HG03558 (cell line): Measurements from ENCODE around the gene CACNG7.

Experiments used
- ATAC-seq: cut with Tn5 transposase; IDR thresholded peaks from one replicate; pipeline ENCODE4 v1.9.1; 2021; ENCODE audit warnings: moderate number of reproducible peaks; ENCODE audit not compliant: unreplicated experiment; ENCODE audit errors: extremely low read depth

The CACNG7 gene

DNA sequence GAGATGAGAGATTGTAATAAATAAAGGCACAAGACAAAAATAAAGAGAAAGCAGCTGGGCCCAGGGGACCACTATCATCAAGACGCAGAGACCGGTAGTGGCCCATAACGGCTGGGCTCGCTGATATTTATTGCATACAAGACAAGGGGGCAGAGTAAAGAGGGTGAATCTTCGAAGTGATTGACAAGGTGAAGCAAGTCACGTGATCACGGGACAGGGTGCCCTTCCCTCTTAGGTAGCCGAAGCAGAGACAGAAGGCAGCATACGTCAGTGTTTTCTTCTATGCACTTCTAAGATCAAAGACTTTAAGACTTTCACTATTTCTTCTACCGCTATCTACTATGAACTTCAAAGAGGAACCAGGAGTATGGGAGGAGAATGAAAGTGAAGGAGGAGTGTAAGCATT is 31.7 kb upstream of the CACNG7 start:
- ATAC-seq = no peak

DNA sequence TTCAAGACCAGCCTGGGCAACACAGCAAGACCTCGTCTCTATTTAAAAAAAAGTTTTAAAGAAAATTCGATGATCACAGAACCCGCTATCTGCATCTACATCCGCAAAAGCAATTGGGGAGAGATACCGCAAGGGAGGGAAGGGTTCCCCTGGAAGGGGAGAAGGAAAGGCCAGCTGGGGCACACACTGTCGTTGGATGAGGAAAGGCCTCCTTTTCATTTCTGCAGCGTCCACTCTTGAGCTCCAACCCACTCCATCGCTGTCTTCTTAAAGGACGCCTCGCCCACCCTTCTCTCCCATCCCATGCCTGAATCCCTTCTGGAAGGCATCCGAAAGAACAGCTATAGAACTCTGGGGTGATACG is 30.3 kb upstream of the CACNG7 start:
- ATAC-seq = no peak

DNA sequence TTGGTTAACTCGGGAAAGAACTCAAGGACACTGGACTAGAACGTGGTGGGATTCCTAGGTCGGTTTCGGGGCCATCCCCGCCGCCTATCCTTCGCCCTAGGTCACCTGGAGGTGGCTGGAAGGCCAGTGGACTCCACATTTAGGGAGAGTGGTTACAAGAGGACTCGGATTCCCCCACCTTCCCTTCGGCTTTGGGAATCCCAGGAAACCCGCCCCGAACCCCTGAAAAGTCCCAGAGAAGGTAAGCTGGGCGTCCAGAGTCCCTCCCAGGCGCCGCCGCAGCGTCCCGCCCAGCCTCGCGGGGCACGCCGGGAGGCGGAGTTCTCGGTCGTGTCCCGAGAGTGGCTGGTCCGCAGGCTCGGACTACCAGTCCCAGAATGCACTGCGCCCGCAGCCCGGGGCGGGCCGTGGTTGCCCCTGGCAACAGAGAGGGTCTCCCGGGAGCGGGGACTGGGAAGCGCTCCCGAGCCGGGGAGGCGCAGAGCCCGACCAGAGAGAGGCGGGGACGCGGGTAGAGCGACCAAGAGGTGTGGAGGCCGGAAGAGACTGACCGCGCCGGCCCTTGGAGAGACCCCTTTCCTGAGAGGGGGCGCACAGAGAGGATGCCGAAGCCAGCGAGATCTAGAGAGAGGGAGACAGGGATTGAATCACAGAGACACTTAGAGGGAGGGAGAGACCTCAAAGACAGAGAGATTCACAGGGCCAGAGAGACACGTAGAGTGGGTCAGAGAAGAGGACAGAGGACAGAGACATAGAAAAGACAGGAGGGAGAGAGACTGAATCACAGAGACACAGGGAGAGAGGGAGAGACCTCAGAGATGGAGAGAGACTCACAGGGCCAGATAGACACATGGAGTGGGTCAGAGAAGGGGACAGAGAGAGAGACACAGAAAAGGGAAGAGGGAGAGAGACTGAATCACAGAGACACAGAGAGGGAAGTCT is 29.7 kb upstream of the CACNG7 start:
- ATAC-seq = peak; percentile 50

DNA sequence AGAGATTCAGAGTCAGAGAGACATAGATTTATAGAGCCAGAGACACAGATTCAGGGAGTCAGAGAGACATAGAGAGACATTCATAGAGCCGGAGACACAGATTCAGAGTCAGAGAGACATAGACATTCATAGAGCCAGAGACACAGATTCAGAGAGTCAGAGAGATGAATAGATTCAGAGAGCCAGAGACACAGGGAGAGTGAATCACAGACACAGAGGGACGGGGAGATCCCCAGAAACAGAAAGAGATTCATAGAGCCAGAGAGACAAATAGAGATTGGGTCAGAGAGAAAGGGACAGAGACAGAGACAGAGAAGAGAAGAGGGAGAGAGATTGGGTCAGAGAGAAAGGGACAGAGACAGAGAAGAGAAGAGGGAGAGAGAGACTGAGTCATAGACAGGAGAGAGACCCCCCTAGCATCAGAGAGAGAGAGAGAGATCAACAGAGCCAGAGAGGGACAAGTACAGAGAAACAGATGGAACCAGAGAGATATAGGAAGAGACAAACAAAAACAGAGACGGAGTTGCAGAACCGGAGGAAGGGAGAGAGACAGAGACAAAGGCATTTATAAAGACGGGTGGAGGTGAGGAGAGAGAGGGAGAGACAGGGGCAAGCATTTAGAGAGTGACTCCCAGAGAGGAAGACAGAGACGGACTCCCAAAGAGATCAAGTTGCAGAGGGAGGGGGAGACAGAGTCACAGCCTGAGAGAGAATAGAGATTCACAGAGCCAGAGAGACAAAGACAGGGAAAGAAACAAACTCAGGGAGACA is 28.2 kb upstream of the CACNG7 start:
- ATAC-seq = no peak

DNA sequence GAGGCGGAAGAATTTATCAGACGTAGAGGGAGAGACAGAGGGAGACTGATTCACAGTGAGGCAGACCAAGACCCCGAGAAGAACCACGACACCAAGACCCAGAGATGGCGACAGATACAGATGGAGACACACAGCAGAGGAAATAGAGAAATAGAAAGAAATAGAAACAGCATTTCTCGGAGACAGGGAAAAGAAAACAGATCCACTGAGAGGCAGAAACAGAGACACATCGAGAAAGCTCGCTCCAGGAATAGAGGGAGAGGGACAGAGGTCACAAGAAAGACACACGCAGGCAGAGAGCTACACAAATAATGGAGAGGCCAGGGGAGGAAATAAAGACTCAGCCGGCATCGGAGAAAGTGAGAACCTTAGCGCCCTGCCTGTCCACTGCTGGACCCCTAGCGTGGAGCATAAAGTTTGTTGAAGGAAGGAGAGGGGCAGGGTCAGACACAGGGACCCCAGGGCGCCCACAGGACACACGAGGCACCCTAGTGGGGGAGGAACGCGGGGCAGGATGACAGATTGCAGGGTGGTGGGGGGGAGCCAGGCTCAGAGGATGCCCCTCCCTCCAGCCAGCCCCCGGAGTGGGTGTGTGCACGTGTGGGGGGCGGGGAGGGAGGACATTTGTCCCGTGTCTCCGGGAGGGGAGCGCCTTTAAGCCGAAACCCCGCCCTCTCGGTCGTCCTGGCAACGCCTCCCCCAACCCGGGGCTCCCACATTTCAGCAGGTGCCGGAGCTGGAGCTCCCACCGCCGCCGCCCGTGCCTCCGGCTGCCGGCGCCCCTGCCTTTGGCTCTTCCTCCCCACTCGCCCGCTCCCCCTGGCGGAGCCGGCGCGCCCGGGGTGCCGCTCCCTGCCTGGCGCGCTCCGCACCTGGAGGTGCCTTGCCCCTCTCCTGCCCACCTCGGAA is 27.3 kb upstream of the CACNG7 start, which contains the start of gene PRKCG:
PRKCG (plus strand) TSS at position 716 of the 909 bp plus-strand sequence. CDS start 298 bp downstream, outside the sequence.
- ATAC-seq = no peak

DNA sequence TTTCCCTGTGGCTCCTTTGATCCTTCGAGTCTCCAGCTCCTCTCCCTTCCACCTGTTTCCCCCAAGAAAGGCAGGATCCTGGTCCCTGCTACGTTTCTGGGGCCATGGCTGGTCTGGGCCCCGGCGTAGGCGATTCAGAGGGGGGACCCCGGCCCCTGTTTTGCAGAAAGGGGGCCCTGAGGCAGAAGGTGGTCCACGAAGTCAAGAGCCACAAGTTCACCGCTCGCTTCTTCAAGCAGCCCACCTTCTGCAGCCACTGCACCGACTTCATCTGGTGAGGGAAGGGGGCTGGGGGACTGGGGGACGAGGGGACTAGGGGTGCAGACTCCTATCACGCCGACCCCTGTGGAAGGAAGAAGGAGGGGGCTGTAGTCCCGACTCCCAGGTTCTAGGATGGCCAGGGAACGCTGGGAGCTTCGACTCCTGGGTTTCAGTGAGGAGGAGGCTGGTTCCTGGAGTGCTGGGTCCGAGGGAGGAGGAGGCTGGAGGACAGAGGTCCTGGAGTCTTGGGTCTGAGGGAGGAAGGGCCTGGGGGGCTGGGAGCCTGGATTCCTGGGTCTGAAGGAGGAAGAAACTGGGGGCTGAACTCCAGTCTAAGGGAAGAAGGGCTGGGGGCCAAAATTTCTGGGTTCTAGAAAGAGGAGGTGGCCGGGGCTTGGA is 26.6 kb upstream of the CACNG7 start:
- no peak for ATAC-seq

DNA sequence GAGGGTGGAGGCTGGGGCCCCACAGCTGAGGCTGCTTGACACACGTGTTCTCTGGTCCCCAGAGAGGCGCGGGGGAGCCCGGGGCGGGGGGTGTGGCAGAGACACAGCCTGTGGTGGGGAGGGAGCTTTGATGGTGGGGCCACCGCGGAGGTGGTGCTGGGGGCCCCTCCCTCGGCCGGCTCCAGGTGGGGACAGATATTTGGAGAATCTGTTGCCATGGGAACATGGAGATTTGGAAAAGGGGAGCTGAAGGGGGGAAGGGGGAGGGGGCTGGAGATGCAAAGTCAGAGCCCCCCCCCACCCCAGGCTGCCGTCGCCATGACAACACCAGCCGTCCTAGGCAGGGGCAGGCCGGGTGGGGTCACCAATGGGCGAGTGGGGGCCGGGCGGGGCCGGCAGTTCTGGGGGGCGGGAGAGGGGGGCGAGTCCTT is 25.8 kb upstream of the CACNG7 start:
- ATAC-seq = no peak

DNA sequence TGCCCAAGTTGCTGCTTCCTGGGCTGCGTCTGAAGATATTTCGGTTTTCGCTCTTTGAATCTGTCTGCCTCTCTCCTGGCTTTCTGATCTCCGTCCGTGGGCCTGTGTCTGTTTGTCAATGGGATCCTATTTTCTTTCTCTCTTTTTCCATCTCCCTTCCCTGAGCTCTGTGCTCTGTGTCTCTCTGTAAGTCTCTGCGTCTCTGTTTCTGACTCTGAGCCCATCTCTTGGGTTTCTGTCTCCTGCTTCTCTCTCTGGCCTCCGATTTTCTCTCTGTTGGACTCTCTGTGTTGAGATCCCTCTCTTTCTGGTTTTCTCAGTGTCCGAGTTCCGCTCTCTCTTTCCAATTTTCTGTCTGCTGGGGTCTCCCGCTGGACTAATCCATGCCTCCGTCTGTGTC is 25.3 kb upstream of the CACNG7 start:
- no peak for ATAC-seq

DNA sequence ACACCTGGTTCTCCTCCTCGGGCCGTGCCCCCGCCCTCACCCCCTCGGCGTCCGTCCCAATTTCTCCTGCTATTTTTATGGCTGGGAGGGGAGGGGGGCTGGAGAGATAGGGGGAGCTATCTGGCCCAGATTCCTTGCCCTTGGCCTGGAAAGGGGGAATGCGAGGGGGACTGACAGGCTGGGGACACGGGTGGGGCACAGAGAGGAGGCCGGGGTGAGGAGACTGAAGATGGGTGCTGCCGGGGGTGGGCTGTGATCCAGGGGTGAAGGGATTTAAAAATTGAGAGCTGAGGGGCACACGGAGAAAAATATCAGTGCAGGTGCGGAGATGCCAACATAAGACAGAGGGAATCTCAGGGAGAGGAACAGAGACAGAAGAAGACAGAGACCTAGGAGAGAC is 24.8 kb upstream of the CACNG7 start:
- ATAC-seq = no peak

DNA sequence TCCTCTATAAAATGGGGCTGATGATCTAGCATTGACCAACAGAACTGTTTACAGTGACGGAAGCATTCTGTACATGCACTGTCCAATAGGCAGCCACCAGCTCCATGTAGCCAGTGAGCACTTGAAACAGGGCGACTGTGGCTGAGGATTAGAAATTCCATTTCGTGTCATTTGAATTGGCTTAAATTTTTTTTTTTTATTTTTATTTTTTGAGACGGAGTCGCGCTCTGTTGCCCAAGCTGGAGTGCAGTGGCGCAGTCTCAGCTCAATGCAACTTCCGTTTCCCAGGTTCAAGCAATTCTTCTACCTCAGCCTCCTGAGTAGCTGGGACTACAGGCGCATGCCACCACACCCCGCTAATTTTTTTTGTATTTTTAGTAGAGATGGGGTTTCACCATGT is 24.0 kb upstream of the CACNG7 start:
- ATAC-seq = no peak

DNA sequence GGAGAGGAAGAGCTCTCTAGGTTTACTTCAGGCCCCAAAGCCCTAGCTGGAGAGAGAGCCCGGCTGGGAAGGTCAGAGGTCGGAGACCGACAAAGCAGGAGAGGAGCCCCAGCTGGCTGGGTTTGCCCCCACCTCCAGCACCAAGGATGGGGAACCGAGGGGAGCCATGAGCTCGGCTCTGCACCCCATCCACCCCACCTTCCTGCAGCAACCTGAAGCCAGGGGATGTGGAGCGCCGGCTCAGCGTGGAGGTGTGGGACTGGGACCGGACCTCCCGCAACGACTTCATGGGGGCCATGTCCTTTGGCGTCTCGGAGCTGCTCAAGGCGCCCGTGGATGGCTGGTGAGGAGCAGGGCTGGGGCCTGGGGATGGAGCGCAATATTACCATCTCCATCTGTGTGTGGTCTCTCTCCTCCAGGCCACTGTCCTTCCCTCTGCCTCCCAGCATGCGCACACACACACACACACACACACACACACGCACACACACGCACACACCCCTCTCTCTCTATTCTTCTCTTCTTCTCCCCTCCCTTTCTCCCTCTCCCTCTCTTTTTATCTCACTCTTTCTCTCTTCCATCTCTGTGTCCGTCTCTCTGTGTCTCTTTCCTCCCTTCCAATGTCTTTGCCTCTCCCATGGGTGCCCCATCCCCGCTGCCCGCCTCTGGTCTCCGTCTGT is 16.6 kb upstream of the CACNG7 start:
- ATAC-seq = no peak

DNA sequence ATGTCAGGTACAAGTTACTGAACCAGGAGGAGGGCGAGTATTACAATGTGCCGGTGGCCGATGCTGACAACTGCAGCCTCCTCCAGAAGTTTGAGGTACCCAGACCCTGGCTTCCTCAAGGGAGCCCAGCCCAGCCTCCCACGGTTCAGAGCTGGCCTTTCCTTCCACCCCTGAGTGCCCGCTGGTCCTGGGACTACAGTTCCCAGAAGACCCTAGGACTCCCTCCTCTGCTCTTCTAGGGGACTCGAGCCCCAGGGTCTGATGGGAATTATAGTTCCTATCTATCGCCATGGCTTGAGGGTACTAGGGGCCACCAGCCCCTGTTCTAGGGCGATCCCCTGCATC is 16.1 kb upstream of the CACNG7 start:
- ATAC-seq = no peak

DNA sequence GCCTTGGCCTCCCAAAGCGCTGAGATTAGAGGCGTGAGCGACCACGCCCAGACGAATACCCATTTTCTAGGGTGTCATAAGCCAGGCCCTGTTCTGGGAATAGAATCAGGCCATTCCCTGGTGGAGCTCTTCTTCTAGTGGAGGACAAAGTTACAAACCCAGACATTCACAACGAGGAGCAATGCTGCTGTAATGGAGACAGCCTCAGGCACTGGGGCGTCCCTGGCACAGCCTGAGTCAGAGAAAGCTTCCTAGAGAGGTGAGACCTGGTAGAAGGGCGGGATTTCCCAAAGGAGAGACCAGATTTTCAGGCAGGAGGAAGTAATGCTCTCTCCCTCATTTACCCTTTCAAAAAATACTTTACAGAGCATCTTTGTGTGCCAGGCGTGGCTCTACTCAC is 14.4 kb upstream of the CACNG7 start:
- ATAC-seq = no peak

DNA sequence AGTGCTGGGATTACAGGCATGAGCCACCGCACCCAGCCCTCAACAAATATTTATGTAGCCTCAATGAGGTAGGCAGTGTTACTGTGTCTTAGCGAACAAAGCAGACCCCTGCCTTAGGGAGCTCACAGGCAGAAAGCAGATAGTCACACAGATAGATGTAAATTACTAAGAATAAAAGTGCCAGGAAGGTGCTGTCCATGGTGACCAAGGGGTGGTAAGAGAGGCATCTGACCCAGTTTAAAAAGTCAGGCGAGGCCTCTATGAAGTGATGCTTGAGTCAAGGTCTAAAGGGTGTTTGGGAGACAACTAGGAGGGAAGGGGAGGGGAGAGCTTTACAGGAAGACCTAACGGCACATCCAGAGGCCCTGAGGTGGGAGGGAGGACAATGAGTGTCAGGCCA is 12.4 kb upstream of the CACNG7 start:
- ATAC-seq = no peak

DNA sequence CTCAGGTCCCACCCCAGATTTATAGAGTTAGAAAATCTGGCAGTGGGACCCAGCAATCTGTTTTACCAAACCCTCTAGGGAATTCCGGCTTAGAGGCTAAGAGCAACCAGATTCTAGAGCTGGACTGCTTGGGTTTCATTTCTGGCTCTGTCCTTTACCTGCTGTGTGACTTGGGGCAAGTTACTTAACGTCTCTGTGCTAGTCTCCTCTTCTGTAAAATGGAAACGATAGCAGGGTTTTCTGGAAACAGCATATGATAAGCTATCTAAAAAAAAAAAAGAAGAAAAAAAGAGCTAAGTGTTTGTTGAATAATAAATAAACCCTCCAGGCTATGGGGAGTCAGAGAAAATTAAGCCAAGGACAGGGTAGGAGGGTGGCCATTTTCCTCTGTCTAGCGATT is 11.6 kb upstream of the CACNG7 start:
- ATAC-seq = no peak

DNA sequence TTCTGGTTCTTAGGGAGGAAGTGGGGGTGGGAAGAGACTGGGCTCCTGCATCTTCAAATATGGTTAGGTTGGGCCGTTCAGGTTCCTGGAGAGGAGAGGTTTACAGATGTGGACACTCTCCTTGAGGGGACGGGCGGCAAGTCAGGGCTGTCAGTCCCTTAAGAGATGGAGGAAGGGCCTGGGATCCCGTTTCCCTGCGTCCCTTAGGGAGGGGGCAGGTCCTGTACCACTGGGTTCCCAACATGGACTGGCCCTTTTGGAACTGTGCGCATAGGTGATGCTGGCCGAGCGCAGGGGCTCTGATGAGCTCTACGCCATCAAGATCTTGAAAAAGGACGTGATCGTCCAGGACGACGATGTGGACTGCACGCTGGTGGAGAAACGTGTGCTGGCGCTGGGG is 10.9 kb upstream of the CACNG7 start:
- ATAC-seq = no peak

DNA sequence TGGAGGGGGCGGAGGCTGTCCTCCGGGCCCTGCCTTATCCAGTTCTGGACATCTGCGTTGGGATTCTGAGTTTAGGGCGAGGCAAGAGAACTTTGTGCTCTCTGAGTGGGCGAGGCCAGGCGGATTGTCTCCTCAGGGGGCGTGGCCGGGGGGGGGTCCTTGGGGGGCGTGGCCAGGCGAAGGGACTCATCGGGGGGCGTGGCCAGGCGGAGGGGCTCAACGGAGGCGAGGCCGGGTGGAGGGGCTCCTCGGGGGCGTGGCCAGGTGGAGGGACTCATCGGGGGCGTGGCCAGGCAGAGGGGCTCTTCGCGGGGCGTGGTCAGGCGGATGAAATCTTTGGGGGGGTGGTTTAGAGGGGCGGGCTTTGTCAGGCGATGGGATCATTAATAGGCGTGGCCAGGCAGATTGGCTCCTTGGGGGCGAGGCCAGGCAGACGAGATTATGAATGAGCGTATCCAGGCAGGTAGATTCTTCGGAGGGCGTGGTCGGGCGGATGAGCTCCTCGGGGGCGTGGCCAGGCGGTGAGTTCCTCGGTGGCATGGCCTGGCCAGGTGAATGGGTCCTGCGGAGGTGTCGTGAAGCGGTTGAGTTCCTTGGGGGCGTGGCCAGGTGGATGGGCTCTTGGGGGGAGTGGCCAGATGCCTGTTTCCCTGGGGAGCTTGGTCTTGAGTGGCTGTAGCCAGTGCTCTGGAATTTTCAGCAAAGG is 10.3 kb upstream of the CACNG7 start:
- no peak for ATAC-seq

DNA sequence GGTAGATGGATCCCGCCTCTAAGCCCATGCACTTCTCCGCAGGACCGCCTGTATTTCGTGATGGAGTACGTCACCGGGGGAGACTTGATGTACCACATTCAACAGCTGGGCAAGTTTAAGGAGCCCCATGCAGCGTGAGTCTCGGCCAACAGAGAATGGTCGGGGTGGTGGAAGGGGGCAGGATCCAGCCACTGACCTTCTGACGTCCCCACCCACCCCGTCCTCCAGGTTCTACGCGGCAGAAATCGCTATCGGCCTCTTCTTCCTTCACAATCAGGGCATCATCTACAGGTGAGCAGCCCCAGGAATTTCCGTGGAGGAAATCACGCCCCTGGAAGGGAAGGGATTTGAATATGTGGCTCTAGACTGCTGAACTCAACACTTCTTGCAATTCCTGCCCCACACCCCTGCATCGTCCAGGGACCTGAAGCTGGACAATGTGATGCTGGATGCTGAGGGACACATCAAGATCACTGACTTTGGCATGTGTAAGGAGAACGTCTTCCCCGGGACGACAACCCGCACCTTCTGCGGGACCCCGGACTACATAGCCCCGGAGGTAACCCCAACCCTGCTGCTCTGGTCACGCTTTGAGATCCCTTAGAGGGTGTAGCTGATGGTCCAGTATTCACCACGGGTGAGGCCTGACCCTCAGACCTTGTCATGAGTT is 8.8 kb upstream of the CACNG7 start:
- ATAC-seq = no peak
